ENCODE measurements around the gene SLC48A1. TPM values are rescaled to one million over a fixed set of nuclear protein-coding genes. Genes with fewer than 3 reads are reported as not detected.
A peak's percentile ranks its signal among the peaks of the same experiment; 100 is the strongest.

Gene SLC48A1
- total and polyA plus RNA-seq, 5 donors from 2014 or later = 4.9 to 12.7 (median 8.4) TPM

DNA sequence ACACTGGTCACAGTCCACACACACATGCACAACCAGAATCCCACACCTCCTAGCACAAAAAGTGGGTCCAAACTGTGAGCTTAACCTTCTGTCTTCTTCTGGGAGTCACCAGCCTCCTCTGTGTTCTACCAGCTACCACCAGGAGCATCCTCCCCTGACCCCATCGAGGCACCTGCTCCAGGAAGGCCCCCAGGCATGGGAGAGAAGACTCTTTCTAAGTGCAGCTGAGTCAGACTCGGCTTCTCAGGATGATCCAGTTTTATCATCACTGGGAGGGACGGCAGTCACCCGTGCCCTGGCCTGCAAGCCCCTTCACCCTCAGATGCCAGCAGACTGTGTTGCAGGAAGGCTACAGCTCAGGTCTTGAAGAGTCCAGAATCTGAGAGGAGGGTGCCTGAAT lies 39.9 kb upstream of the SLC48A1 start:
- Mint-ChIP-seq H3K27ac (peak overlapping the region in 2 of 3 donors; percentile 33 to 81), H3K4me1 (no peaks in the 10 kb centered on the region)

DNA sequence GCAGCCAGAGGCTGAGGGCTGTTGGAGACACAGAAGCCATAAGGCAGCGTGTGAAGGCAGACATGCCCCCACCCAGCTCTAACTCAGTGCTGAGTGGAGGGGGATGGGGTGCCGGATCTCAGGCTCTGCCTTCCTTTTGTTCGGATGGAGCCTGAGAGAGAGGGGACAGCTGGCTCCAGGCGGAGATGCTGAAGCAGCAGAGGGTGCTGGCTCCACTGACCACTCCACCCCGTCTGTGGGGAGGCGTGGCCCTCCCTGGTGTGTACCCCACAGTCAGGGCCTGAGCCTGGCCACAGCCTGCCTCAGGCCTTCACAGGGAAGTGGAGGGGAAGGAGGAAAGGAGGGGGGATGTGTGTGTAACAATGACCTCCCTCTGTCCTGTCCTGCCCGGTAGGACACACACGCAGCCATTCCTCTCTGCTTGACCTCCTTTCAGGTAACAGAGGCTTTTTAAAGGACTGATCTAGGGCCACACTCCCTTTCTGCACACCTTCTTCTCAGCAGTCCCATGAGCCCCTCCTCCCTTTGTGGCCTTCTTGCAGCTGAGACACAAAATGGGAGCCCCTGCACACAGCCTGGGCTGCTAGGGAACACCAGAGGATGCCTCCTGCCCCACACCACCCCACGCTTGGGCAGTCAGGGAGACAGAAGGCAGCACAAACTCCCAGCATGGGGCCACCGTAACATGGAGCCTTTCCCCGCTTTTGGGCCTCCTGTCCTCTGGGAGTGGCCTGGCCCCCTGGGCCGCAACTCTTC lies 38.1 kb upstream of the SLC48A1 start:
- Histone ChIP-seq H3K27me3 (ENCODE audit: control insufficient read depth, insufficient read depth, low read length) (no peaks in the 10 kb centered on the region), H3K4me1 (ENCODE audit: control insufficient read depth, insufficient read depth, low read length, poor library complexity, severe bottlenecking) (peaks cover 4% of the 10 kb centered on the region), H3K4me3 (ENCODE audit: low read depth, low read length) (no peak overlapping the region), H3K9me3 (ENCODE audit: control insufficient read depth in 2 of 2, low read length in 2 of 2) (no peaks in the 10 kb centered on the region), H3K27ac (ENCODE audit: insufficient read depth, low read length, poor library complexity, severe bottlenecking) (no peak overlapping the region), H3K36me3 (ENCODE audit: control insufficient read depth, insufficient read depth, low read length) (no peaks in the 10 kb centered on the region)
- Mint-ChIP-seq H3K36me3 (no peaks in the 10 kb centered on the region), H3K4me1 (peaks cover 0 to 9% (median 2%) of the 10 kb centered on the region in 4 donors), H3K9me3 (no peaks in the 10 kb centered on the region), H3K4me3 (no peak overlapping the region), H3K27ac (no peak overlapping the region), H3K27me3 (no peaks in the 10 kb centered on the region)
- ATAC-seq (ENCODE audit: low read depth in 2 of 2) (no peak), DNase-seq (no peak)

More for the DNA sequence above, 39.9 kb upstream of the SLC48A1 start:
- ATAC-seq (ENCODE audit: low read depth in 2 of 2) = no peak
- Histone ChIP-seq H3K27me3 (ENCODE audit: control insufficient read depth, insufficient read depth, low read length) (no peaks in the 10 kb centered on the region), H3K36me3 (ENCODE audit: control insufficient read depth, insufficient read depth, low read length) (no peaks in the 10 kb centered on the region), H3K4me3 (ENCODE audit: low read depth, low read length) (no peak overlapping the region), H3K4me1 (ENCODE audit: control insufficient read depth, insufficient read depth, low read length, poor library complexity, severe bottlenecking) (no peaks in the 10 kb centered on the region), H3K9me3 (ENCODE audit: control insufficient read depth in 2 of 2, low read length in 2 of 2) (no peaks in the 10 kb centered on the region), H3K27ac (ENCODE audit: insufficient read depth, low read length, poor library complexity, severe bottlenecking) (no peak overlapping the region)
- DNase-seq = no peak
- Mint-ChIP-seq H3K9me3 (no peaks in the 10 kb centered on the region), H3K36me3 (peaks cover 11% of the 10 kb centered on the region), H3K4me3 (no peak overlapping the region), H3K27me3 (no peaks in the 10 kb centered on the region)

DNA sequence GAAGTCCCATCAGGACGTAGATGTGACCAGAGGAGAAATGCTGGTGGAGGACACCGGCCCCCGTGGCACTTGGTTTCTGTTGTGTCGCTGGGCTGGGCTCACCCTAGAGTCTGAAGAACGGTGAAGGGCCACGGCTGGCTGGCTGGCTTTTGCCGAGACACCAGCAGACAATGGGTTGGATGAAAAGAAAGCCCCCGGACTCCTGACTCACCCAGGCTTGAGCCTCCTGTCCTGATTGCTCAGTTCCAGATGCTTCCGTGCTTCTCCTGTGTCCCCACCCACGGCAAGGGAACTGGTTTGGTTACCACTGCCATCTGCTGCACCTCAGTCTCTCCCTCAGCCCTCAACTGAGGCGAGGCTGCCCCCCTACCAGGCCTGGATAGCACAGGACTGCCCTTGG lies 37.4 kb upstream of the SLC48A1 start:
- H3K27me3 Mint-ChIP-seq = no peaks in the 10 kb centered on the region

DNA sequence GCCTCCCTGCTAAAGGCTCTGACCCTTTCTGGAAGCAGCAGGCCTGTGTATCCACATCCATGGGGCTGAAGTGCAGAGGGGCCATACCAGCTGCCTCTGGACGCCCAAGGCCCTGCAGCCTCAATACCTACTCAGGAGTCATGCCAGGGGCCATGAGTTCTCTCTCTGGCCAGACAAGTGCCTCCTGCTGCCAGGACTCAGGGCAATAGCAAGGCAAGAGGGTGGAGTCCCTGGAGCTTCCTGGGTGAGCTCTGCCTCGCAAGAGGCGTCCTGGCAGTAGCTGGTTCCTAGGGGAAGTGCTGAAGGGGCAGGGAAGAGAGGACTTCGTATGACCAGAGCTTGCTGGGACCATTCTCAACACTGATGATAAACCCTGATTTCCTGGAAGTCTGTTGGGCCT lies 36.8 kb upstream of the SLC48A1 start:
- Mint-ChIP-seq H3K4me1 (peaks cover 0 to 22% (median 3%) of the 10 kb centered on the region in 4 donors), H3K9me3 (no peaks in the 10 kb centered on the region), H3K4me3 (no peak overlapping the region), H3K27ac (no peak overlapping the region), H3K27me3 (no peaks in the 10 kb centered on the region), H3K36me3 (no peaks in the 10 kb centered on the region)
- Histone ChIP-seq H3K27ac (ENCODE audit: insufficient read depth, low read length, poor library complexity, severe bottlenecking) (no peak overlapping the region), H3K9me3 (ENCODE audit: control insufficient read depth in 2 of 2, low read length in 2 of 2) (no peaks in the 10 kb centered on the region), H3K4me1 (ENCODE audit: control insufficient read depth, insufficient read depth, low read length, poor library complexity, severe bottlenecking) (peaks cover 9% of the 10 kb centered on the region), H3K36me3 (ENCODE audit: control insufficient read depth, insufficient read depth, low read length) (no peaks in the 10 kb centered on the region), H3K27me3 (ENCODE audit: control insufficient read depth, insufficient read depth, low read length) (no peaks in the 10 kb centered on the region), H3K4me3 (ENCODE audit: low read depth, low read length) (no peak overlapping the region)
- ATAC-seq (ENCODE audit: low read depth in 2 of 2) (no peak), DNase-seq (no peak)

More for the DNA sequence above, 37.4 kb upstream of the SLC48A1 start:
- Histone ChIP-seq H3K4me1 (ENCODE audit: control insufficient read depth, insufficient read depth, low read length, poor library complexity, severe bottlenecking) (peaks cover 4% of the 10 kb centered on the region), H3K9me3 (ENCODE audit: control insufficient read depth in 2 of 2, low read length in 2 of 2) (no peaks in the 10 kb centered on the region), H3K27me3 (ENCODE audit: control insufficient read depth, insufficient read depth, low read length) (no peaks in the 10 kb centered on the region), H3K4me3 (ENCODE audit: low read depth, low read length) (no peak overlapping the region), H3K36me3 (ENCODE audit: control insufficient read depth, insufficient read depth, low read length) (no peaks in the 10 kb centered on the region), H3K27ac (ENCODE audit: insufficient read depth, low read length, poor library complexity, severe bottlenecking) (no peak overlapping the region)
- ATAC-seq (ENCODE audit: low read depth in 2 of 2) (no peak), DNase-seq (no peak)
- no peak overlapping the region for H3K4me3 Mint-ChIP-seq
- H3K4me1 Mint-ChIP-seq = peaks cover 0 to 17% (median 2%) of the 10 kb centered on the region in 4 donors
- no peaks in the 10 kb centered on the region for H3K36me3 Mint-ChIP-seq
- no peaks in the 10 kb centered on the region for H3K9me3 Mint-ChIP-seq
- H3K27ac Mint-ChIP-seq = no peak overlapping the region

DNA sequence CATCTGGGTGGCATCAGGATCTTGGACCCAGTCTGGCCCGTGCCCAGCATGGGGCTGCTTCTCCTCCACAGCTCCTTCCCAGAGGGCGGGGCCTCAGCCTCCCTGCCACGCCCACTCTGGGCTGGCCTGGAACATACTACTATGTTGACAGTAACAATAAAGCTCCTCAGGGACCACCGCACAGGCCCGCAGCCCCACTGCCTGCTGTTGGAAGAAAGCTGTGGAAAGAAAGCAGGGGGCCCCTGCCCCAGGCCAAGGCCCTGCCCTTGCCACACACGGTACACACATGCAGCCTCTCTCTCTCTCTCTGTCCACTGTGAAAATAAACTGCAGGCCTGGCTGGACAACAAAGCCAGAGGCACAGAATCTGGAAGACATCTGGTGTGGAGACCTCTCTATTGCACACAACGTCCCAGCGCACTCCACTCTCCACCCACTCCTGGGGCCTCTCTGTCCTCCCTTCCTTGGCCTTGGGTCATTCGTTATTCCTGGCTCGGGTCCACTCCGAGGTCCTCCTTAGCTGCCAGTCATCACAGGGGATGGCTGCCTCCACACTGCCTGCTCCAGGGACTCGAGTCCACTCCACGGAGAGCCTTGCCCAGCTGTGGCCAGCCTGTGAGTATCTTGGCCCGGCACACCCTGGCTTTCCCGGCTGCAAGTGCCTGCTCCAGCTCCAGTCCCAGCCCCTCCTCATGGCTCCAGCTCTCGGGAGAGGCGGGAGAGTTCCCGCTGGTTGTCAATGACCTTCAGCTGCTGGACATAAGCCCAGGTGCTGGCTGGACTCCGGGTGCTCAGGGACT lies 36.0 kb upstream of the SLC48A1 start:
- Histone ChIP-seq H3K4me3 (ENCODE audit: low read depth, low read length) (no peak overlapping the region), H3K27ac (ENCODE audit: insufficient read depth, low read length, poor library complexity, severe bottlenecking) (no peak overlapping the region), H3K4me1 (ENCODE audit: control insufficient read depth, insufficient read depth, low read length, poor library complexity, severe bottlenecking) (peaks cover 16% of the 10 kb centered on the region), H3K9me3 (ENCODE audit: control insufficient read depth in 2 of 2, low read length in 2 of 2) (no peaks in the 10 kb centered on the region), H3K36me3 (ENCODE audit: control insufficient read depth, insufficient read depth, low read length) (no peaks in the 10 kb centered on the region), H3K27me3 (ENCODE audit: control insufficient read depth, insufficient read depth, low read length) (no peaks in the 10 kb centered on the region)
- Mint-ChIP-seq H3K36me3 (no peaks in the 10 kb centered on the region), H3K27me3 (no peaks in the 10 kb centered on the region), H3K4me1 (peaks cover 0 to 30% (median 5%) of the 10 kb centered on the region in 4 donors), H3K9me3 (no peaks in the 10 kb centered on the region), H3K4me3 (no peak overlapping the region), H3K27ac (no peak overlapping the region)
- DNase-seq = no peak
- no peak for ATAC-seq (ENCODE audit: low read depth in 2 of 2)

DNA sequence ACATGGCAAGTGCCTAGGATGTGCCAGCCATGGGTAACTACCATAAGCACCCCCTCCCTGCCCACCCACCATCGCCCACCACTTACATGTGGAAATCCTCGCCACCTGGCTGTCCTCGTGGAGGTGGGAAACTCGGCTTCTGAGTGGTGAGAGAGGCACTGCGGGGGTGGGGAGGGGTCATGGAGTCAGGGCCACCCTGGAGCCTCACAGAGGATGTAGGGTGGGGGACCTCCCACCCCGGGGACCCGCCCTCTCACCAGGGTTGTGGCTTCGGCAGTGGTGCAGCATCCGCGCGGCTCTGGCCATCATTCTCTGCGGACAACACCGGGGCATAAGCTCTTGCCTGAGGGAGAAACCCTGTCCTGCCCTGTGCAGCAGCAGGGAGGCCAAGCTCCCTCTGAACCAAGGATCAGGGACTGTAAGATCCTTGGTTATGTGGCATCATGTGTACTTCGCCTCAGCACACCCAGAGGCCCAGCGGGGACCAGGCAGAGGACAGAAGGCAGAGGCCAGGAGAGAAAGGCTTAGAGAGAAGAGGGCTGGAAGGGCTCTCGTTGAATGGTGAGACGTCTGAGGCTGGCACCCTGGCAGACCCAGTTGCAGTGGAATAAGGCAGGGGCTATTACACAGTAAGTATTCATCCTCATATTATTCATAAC lies 35.0 kb upstream of the SLC48A1 start:
- Mint-ChIP-seq H3K27me3 (no peaks in the 10 kb centered on the region), H3K4me3 (no peak overlapping the region), H3K36me3 (no peaks in the 10 kb centered on the region), H3K9me3 (no peaks in the 10 kb centered on the region), H3K4me1 (peaks cover 0 to 36% (median 7%) of the 10 kb centered on the region in 4 donors), H3K27ac (peak overlapping the region in 1 of 3 donors; percentile 16)
- Histone ChIP-seq H3K36me3 (ENCODE audit: control insufficient read depth, insufficient read depth, low read length) (no peaks in the 10 kb centered on the region), H3K9me3 (ENCODE audit: control insufficient read depth in 2 of 2, low read length in 2 of 2) (no peaks in the 10 kb centered on the region), H3K27ac (ENCODE audit: insufficient read depth, low read length, poor library complexity, severe bottlenecking) (no peak overlapping the region), H3K27me3 (ENCODE audit: control insufficient read depth, insufficient read depth, low read length) (no peaks in the 10 kb centered on the region), H3K4me3 (ENCODE audit: low read depth, low read length) (no peak overlapping the region), H3K4me1 (ENCODE audit: control insufficient read depth, insufficient read depth, low read length, poor library complexity, severe bottlenecking) (peaks cover 16% of the 10 kb centered on the region)
- DNase-seq (no peak), ATAC-seq (ENCODE audit: low read depth in 2 of 2) (no peak)

DNA sequence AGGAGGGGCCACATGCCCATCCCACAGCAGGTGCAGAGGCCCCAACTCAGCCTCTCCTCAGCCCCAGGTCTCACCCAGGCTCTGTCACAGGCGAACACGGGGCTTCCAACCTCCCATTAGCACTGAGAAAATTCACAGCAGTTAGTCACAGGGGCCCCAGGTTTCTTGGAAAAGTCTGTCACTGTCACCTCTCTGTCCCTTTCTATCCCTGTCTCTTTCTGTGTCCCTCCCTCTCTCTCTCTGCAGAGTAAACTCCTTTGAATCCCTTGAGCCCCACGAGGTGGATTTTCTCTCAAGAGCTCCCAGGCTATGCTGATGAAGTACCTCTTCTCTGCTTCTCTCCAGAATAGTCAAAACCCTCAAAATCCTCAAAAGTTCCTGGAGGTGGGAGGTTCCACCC lies 33.7 kb upstream of the SLC48A1 start:
- H3K27ac ChIP-seq (ENCODE audit: insufficient read depth, low read length, poor library complexity, severe bottlenecking) = no peak overlapping the region
- H3K27me3 ChIP-seq (ENCODE audit: control insufficient read depth, insufficient read depth, low read length) = no peaks in the 10 kb centered on the region
- Mint-ChIP-seq H3K4me1 (peaks cover 0 to 45% (median 8%) of the 10 kb centered on the region in 4 donors), H3K4me3 (no peak overlapping the region), H3K27me3 (no peaks in the 10 kb centered on the region), H3K9me3 (no peaks in the 10 kb centered on the region), H3K27ac (peak overlapping the region in 2 of 3 donors; percentile 35 to 84), H3K36me3 (no peaks in the 10 kb centered on the region)
- ATAC-seq (ENCODE audit: low read depth in 2 of 2) (no peak), DNase-seq (no peak)
- no peaks in the 10 kb centered on the region for H3K36me3 ChIP-seq (ENCODE audit: control insufficient read depth, insufficient read depth, low read length)
- peaks cover 16% of the 10 kb centered on the region for H3K4me1 ChIP-seq (ENCODE audit: control insufficient read depth, insufficient read depth, low read length, poor library complexity, severe bottlenecking)
- no peaks in the 10 kb centered on the region for H3K9me3 ChIP-seq (ENCODE audit: control insufficient read depth in 2 of 2, low read length in 2 of 2)
- no peak overlapping the region for H3K4me3 ChIP-seq (ENCODE audit: low read depth, low read length)

Measured in CD4-positive, CD25-positive, alpha-beta regulatory T cell (primary cell).